ENCODE results near the gene RPL13. TPM values are rescaled to one million over a fixed set of nuclear protein-coding genes. Genes with fewer than 3 reads are reported as not detected.

The RPL13 gene
- total and polyA plus RNA-seq, 9 of the 15 experiments (the other 6 are each of a cell fraction or from before 2014, with no cell fraction given), result 227 to 6,042 (median 1,633) TPM

DNA sequence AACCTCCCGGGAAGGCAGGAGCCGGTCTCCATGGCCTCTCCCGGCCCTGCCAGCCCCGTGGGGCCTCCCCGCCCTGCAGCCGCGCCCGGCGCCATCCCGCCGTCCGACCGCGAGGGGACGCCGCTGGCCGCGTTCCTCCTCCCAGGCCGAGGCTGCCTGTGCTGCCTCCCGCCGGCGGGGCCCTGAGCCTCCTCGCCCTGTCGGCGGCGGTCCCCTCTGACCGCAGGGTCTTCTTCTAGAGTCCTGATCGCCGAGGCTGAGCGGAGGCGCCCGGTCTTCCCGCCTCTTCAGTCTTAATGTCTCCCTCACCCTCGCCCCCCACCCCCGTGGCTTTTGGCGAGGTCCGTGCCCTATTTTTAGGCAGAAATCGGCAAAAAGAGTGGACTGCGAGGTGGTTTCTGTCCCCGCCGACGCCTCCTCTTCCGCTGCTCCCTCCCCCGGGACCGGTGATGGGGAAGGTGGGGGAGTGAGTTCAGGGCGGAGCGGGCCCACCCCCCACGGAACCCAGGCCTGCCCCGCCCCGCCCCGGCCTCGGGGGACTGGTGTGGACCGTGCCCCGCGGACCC is 14.3 kb downstream of the RPL13 start (continued):
- no peak for TF ChIP-seq ZNF785 (CRISPR knock-in tag; IDR thresholded peaks at IDR 0.05)
- TF ChIP-seq, protein P1, sequence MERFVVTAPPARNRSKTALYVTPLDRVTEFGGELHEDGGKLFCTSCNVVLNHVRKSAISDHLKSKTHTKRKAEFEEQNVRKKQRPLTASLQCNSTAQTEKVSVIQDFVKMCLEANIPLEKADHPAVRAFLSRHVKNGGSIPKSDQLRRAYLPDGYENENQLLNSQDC (CRISPR knock-in tag; IDR thresholded peaks at IDR 0.05), result no peak
- no peak for TF ChIP-seq NFIX (CRISPR knock-in tag; IDR thresholded peaks at IDR 0.05; ENCODE audit: low read depth)
- no peak for TF ChIP-seq SMARCA5 (IDR thresholded peaks at IDR 0.05)
- no peak for TF ChIP-seq KLF6 (CRISPR knock-in tag; IDR thresholded peaks at IDR 0.05; ENCODE audit: borderline replicate concordance)
- TF ChIP-seq NUFIP1 (IDR thresholded peaks at IDR 0.05; ENCODE audit: partially characterized antibody), result no peak
- no peak for TF ChIP-seq TSC22D4 (tag; IDR thresholded peaks at IDR 0.05)
- TF ChIP-seq TAF1 (IDR thresholded peaks at IDR 0.05; ENCODE audit: control insufficient read depth, extremely low read depth, insufficient read depth, low read length, severe bottlenecking), result peak; percentile 33
- TF ChIP-seq ZKSCAN8 (CRISPR knock-in tag; IDR thresholded peaks at IDR 0.05), result no peak
- no peak for TF ChIP-seq SPI1 (IDR thresholded peaks at IDR 0.05; ENCODE audit: borderline replicate concordance, low read depth, low read length)
- TF ChIP-seq, protein P2, sequence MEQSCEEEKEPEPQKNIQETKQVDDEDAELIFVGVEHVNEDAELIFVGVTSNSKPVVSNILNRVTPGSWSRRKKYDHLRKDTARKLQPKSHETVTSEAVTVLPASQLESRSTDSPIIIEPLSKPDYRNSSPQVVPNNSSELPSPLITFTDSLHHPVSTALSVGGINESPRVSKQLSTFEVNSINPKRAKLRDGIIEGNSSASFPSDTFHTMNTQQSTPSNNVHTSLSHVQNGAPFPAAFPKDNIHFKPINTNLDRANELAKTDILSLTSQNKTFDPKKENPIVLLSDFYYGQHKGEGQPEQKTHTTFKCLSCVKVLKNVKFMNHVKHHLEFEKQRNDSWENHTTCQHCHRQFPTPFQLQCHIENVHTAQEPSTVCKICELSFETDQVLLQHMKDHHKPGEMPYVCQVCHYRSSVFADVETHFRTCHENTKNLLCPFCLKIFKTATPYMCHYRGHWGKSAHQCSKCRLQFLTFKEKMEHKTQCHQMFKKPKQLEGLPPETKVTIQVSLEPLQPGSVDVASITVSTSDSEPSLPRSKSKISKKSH (CRISPR knock-in tag; IDR thresholded peaks at IDR 0.05), result no peak
- no peak for TF ChIP-seq MCM5 (IDR thresholded peaks at IDR 0.05; ENCODE audit: low read depth)
- peak; percentile 84 for TF ChIP-seq CTBP1 (IDR thresholded peaks at IDR 0.05; ENCODE audit: borderline replicate concordance)
- no peak for TF ChIP-seq STAT5B (CRISPR knock-in tag; IDR thresholded peaks at IDR 0.05)
- TF ChIP-seq ZFX (CRISPR knock-in tag; IDR thresholded peaks at IDR 0.05), result peak; percentile 88
- no peak for TF ChIP-seq RBM17 (IDR thresholded peaks at IDR 0.05; ENCODE audit: borderline replicate concordance, low read depth, low read length)
- no peak for TF ChIP-seq HNRNPH1 (optimal IDR thresholded peaks at IDR 0.05; ENCODE audit: low read depth, low read length)
- TF ChIP-seq C11orf30 (IDR thresholded peaks at IDR 0.05; ENCODE audit: low read depth), result no peak
- TF ChIP-seq TOE1 (IDR thresholded peaks at IDR 0.05; ENCODE audit: borderline replicate concordance), result no peak
- TF ChIP-seq TOE1 (CRISPR knock-in tag; IDR thresholded peaks at IDR 0.05; ENCODE audit: borderline replicate concordance, low read depth), result no peak
- TF ChIP-seq, protein P3, sequence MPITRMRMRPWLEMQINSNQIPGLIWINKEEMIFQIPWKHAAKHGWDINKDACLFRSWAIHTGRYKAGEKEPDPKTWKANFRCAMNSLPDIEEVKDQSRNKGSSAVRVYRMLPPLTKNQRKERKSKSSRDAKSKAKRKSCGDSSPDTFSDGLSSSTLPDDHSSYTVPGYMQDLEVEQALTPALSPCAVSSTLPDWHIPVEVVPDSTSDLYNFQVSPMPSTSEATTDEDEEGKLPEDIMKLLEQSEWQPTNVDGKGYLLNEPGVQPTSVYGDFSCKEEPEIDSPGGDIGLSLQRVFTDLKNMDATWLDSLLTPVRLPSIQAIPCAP (CRISPR knock-in tag; IDR thresholded peaks at IDR 0.05; ENCODE audit: borderline replicate concordance), result no peak
- TF ChIP-seq, protein P4, sequence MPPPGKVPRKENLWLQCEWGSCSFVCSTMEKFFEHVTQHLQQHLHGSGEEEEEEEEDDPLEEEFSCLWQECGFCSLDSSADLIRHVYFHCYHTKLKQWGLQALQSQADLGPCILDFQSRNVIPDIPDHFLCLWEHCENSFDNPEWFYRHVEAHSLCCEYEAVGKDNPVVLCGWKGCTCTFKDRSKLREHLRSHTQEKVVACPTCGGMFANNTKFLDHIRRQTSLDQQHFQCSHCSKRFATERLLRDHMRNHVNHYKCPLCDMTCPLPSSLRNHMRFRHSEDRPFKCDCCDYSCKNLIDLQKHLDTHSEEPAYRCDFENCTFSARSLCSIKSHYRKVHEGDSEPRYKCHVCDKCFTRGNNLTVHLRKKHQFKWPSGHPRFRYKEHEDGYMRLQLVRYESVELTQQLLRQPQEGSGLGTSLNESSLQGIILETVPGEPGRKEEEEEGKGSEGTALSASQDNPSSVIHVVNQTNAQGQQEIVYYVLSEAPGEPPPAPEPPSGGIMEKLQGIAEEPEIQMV (tag; conservative IDR thresholded peaks at IDR 0.05; ENCODE audit: low read depth), result no peak
- no peak for TF ChIP-seq MAFF (IDR thresholded peaks at IDR 0.05; ENCODE audit: low read length)
- TF ChIP-seq, protein P5, sequence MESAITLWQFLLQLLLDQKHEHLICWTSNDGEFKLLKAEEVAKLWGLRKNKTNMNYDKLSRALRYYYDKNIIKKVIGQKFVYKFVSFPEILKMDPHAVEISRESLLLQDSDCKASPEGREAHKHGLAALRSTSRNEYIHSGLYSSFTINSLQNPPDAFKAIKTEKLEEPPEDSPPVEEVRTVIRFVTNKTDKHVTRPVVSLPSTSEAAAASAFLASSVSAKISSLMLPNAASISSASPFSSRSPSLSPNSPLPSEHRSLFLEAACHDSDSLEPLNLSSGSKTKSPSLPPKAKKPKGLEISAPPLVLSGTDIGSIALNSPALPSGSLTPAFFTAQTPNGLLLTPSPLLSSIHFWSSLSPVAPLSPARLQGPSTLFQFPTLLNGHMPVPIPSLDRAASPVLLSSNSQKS (CRISPR knock-in tag; IDR thresholded peaks at IDR 0.05), result no peak
